Glomerular endothelial cell (primary cell): ENCODE measurements around the gene COQ10B. TPM values are rescaled to one million over a fixed set of nuclear protein-coding genes. Genes with fewer than 3 reads are reported as not detected.

Experiments
- DNase-seq: peaks from one replicate; pipeline ENCODE4 v3.0.0-alpha.2; 2011; ENCODE audit warnings: low read depth, low spot score; ENCODE audit errors: extremely low read depth
- total RNA-seq: library from RNA; depleted of rRNA; stranded (reverse); fragments of >200 nt; gene quantifications from 2 replicates; pipeline ENCODE4 v1.2.3, GENCODE V29; 2015

COQ10B gene
- total RNA-seq, 1 donor from 2014 or later = 30.9 TPM

- DNase-seq = peak; percentile 94
Observed at GRCh38 chr2:197499594-197500502, 46.5 kb downstream of the COQ10B start, which contains the start of the genes HSPD1 and HSPE1. Gene HSPD1, minus strand, starts transcription at chr2:197499840. Its CDS starts 992 bp downstream, at chr2:197498848. Gene HSPE1, plus strand, starts transcription at chr2:197500379. Its CDS starts 58 bp downstream, at chr2:197500437.

GRCh38 chr2:197500503-197501131 lies 47.3 kb downstream of the COQ10B start:
- DNase-seq = no peak

DNA sequence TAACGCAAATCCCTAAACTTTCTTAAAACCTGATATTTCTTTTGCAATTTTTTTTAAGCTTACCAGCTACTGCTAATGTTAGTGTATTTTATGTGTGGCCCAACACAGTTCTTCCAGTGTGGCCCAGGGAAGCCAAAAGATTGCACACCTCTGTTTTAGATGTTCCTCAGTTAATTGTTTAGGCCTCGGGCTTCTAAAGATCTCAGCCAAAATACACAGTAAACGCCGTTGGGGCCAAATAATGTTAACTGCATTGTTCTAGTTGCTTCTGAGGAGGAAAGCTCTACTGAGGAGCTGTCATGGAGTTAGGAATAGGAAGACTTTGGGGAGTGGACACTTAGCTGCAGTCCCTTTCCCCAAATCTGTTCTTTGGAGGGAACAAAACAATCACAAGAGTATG lies 48.8 kb downstream of the COQ10B start:
- no peak for DNase-seq

DNA sequence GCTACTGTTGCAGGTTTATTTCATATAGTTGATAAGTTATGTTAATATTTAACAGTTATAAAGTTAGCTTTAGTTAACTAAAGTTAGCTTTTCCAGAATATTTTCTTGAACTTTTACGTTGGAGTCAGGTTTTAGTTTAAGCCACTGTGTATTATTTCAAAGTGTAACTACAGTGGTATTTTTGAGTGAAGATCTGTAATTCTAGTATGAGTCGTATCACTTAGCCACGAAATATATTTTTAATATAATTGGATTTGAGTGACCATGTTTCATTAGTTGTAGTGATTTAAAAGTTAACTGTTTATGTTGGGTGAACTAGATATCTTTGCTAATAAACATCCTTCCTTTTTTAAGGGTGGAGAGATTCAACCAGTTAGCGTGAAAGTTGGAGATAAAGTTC lies 49.3 kb downstream of the COQ10B start:
- DNase-seq = no peak

DNA sequence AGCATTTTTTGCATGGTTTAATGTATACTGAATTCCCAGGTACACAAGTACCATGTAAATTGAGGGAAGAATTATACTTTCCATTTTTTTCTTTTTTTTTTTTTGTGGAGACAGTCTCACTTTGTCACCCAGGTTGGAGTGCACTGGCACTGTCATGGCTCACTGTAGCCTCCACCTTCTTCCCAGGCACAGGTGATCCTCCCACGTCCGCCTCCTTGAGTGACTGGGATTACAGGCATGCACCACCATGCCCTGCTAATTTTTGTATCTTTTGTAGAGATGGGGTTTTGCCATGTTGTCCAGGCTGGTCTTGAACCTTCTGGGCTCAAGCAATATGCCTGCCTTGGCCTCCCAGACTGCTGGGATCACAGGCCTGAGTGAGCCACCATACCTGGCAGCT lies 50.6 kb downstream of the COQ10B start:
- DNase-seq = no peak

DNA sequence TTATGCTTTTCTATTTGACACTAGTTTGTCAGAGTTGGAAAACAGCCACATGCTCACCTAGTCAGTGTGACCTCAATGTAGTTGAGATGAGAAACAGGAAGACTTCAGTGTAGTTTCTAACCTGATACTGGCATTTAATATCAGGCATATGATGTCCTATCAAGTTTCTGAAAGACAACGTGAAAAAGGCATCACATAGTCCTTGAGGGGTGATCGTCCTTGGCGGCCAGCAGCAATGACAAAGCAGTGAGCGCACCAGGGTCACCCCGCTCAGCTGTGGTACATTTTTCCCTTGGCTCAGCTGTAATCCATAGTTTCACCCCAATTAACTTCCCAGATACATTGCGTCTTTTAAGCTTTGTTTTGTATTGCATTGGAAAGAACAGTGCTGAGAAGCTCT lies 51.2 kb downstream of the COQ10B start:
- DNase-seq = no peak

DNA sequence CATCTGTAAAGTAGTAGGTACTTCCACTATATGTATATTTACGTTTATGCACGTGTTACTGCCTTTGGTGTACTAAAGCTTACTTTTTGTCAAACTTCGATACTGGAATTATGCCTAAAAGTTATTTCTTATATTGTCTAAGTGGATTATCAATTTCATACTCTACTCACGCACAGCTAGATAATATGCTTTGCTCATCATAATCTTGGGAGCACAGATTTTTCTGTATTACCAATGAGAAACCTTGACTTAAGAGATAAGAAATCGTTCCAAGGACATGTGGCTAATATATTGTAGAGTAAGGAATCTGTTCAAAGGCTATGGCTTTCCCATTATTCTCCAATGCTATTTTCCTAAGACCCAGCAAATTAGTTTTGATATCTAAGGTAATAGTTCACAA lies 53.3 kb downstream of the COQ10B start:
- no peak for DNase-seq

DNA sequence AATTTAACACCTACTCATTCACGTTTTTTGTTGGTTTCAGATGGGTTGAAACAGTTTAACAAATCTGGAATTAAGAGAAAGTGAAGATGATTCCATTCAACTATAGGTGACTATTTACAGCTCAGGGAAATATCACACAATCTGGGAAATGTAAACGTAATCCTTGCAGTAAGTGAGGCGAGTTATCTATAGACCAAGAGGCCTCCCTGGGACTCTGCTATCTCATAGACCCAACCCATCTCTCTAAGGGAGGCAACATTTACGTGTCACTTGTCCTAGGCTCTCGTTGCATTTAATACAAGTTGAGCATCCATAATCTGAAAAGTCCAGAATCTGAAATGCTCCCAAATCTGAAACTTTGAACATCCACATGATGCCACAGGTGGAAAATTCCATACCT lies 60.6 kb downstream of the COQ10B start:
- no peak for DNase-seq

GRCh38 chr2:197514754-197515153 lies 61.4 kb downstream of the COQ10B start:
- no peak for DNase-seq

GRCh38 chr2:197515315-197515738 lies 62.0 kb downstream of the COQ10B start:
- no peak for DNase-seq

DNA sequence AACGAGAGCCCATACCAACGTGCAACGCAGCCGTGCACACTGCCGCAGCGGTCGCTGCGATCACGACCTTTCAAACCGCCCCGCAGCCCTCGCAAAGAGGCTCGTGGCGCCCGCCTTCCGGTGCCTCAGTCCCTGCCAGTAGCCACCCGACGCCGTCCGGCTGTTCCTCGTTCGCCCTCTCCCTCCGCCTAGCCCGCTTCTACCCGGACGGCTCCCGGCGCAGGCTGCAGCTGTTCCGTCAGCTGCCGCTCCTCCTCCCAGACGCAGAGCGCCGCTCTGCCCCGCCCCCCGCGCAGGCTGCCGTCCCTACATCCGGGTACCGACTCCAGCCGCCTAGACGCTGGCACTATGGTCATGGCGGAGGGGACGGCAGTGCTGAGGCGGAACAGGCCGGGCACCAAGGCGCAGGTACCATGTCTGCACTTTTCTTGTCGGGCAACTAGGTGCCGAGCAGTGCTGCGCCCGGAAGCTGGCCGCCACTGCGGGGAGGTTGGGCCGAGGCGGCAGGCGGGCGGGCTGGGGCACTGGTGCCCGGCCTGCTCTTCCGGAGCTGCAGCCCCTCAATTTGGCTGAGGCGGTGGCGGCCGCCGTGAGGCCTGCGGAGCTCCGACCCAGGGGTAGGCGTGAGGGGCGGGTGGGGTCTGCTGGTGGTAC lies 62.5 kb downstream of the COQ10B start, which contains the start of gene MOB4:
MOB4 (plus strand) TSS at position 328 of the 654 bp plus-strand sequence; CDS start at position 349, 21 bp downstream.
- no peak for DNase-seq

- DNase-seq = no peak
Observed at GRCh38 chr2:197516393-197516761, 63.0 kb downstream of the COQ10B start.

DNA sequence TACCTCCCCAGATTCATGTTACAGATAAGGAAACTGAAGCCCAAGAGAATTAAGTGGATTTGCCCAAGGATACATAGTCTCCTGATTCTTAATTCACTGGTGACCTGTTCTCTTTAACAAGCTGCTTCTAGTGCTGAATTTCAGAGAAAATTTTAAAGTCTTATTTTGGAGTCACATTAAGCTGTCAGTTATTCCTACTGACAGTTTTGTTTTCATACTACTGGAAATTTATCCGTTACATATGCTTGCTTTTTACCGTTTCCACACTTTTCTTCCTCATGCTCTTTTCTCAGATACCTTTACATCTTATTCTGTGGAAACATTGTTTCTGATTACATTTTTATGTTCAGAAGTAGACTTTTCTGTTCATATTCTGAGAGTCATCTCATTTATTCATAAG lies 63.8 kb downstream of the COQ10B start:
- no peak for DNase-seq

Other genes with a start within 250 kb of the COQ10B start
- 8.4 and 11.6 TPM in 2 replicates for gene ANKRD44, start 142.8 kb upstream of the COQ10B start, total RNA-seq
- 144 and 188 TPM in 2 replicates for gene SF3B1, start 18.5 kb upstream of the COQ10B start, total RNA-seq
- 153 and 164 TPM in 2 replicates for gene HSPD1, start 46.3 kb downstream of the COQ10B start, total RNA-seq
- gene HSPE1, start 46.8 kb downstream of the COQ10B start, total RNA-seq = 120 and 146 TPM in 2 replicates
- gene MOB4, start 62.5 kb downstream of the COQ10B start, total RNA-seq = 28.2 and 32.3 TPM in 2 replicates
- 4.6 and 6.3 TPM in 2 replicates for gene RFTN2, start 222.0 kb downstream of the COQ10B start, total RNA-seq